K562 (cell line): ENCODE measurements around the gene CMTM1. TPM values are rescaled to one million over a fixed set of nuclear protein-coding genes. Genes with fewer than 3 reads are reported as not detected.
A peak's percentile ranks its signal among the peaks of the same experiment; 100 is the strongest.

ENCODE experiments used
- ADNP ChIP-seq: fragments of 200-800 bp; sonication (Bioruptor generic); IDR thresholded peaks from 2 replicates; pipeline ENCODE4 v1.6.1; 2016; ENCODE audit warnings: missing genetic modification characterization, missing compliant biosample characterization
- CBX1 ChIP-seq: sonication (generic); IDR thresholded peaks from 2 replicates; pipeline ENCODE4 v1.6.1; 2016; ENCODE audit warnings: antibody characterized with exemption, low read depth, mild to moderate bottlenecking
- CHAMP1 ChIP-seq: fragments of 450-650 bp; IDR thresholded peaks from 2 replicates; pipeline ENCODE4 v1.6.1; 2016; ENCODE audit warnings: mild to moderate bottlenecking
- E2F5 ChIP-seq: sonication (generic); formaldehyde crosslinking; IDR thresholded peaks from 2 replicates; pipeline ENCODE4 v1.8.0; 2022; ENCODE audit warnings: mild to moderate bottlenecking, missing genetic modification reagents
- ELK1 ChIP-seq: sonication (generic); formaldehyde crosslinking; IDR thresholded peaks from 2 replicates; pipeline ENCODE4 v1.8.1; 2022; ENCODE audit warnings: missing genetic modification reagents
- ESRRA ChIP-seq: fragments of 450-650 bp; IDR thresholded peaks from 2 replicates; pipeline ENCODE4 v1.6.1; 2014; ENCODE audit warnings: low read depth, mild to moderate bottlenecking, moderate library complexity, borderline replicate concordance
- FOXK1 ChIP-seq: sonication (generic); formaldehyde crosslinking; IDR thresholded peaks from 2 replicates; pipeline ENCODE4 v1.8.0; 2022; ENCODE audit warnings: missing genetic modification reagents, mild to moderate bottlenecking, borderline replicate concordance
- MNT ChIP-seq, 2 experiments: fragments of 450-650 bp; conservative IDR thresholded peaks; 2 replicates each; pipeline ENCODE4 v1.6.1; 2017; ENCODE audit warnings: mild to moderate bottlenecking in 2 of 2, moderate library complexity in 2 of 2
- NFXL1 ChIP-seq: fragments of 450-650 bp; formaldehyde crosslinking; IDR thresholded peaks from 2 replicates; pipeline ENCODE4 v1.4.0; 2021; ENCODE audit warnings: mild to moderate bottlenecking
- NFYB ChIP-seq: IDR thresholded peaks from 2 replicates; pipeline ENCODE4 v1.6.1; 2011; ENCODE audit warnings: mild to moderate bottlenecking, moderate library complexity; ENCODE audit not compliant: insufficient read length; ENCODE audit errors: extremely low read depth
- OTX1 ChIP-seq: fragments of 450-650 bp; formaldehyde crosslinking; IDR thresholded peaks from 2 replicates; pipeline ENCODE4 v1.4.0; 2022; ENCODE audit warnings: mild to moderate bottlenecking
- RHOXF2B ChIP-seq: fragments of 250-450 bp; sonication (Bioruptor Pico); conservative IDR thresholded peaks from 2 replicates; pipeline ENCODE4 v1.5.1; 2021
- TAF1 ChIP-seq: IDR thresholded peaks from 2 replicates; pipeline ENCODE4 v1.6.1; 2011; ENCODE audit warnings: mild to moderate bottlenecking, low read length, moderate library complexity; ENCODE audit not compliant: insufficient read depth, control insufficient read depth, severe bottlenecking; ENCODE audit errors: extremely low read depth
- THRA ChIP-seq: fragments of 450-650 bp; IDR thresholded peaks from 2 replicates; pipeline ENCODE4 v1.6.1; 2017; ENCODE audit warnings: mild to moderate bottlenecking, moderate library complexity
- ZNF311 ChIP-seq: fragments of 250-450 bp; sonication (Bioruptor Pico); IDR thresholded peaks from 2 replicates; pipeline ENCODE4 v1.4.0; 2020; ENCODE audit warnings: mild to moderate bottlenecking, moderate library complexity
- ZNF449 ChIP-seq: fragments of 250-450 bp; sonication (Bioruptor Pico); IDR thresholded peaks from 2 replicates; pipeline ENCODE4 v1.8.0; 2022; ENCODE audit warnings: moderate library complexity, mild to moderate bottlenecking, inconsistent platforms
- ZNF79 ChIP-seq: fragments of 250-450 bp; sonication (Bioruptor Pico); IDR thresholded peaks from 2 replicates; pipeline ENCODE4 v1.4.0; 2020; ENCODE audit warnings: low read depth, mild to moderate bottlenecking, moderate library complexity
- polyA plus RNA-seq, 8 experiments: library from polyadenylated mRNA; depleted of rRNA in 4 of 8; stranded (reverse) in 5 of 8; unstranded in 3 of 8; fragments of >200 nt; fragmentation: Nextera tagmentation in 2 of 8; fragmentation: Illumina TruSeq in 1 of 8; extraction: Ambion mirVana in 2 of 8; extraction: Trizol in 1 of 8; gene quantifications; 2 replicates each; pipeline versions ENCODE4 v1.2.1 to v1.2.3, GENCODE V29; 2011 to 2014; ENCODE audit warnings: inconsistent platforms in 1 of 8, missing spikeins in 1 of 8
- total RNA-seq, 7 experiments: library from RNA; depleted of rRNA in 6 of 7; stranded (reverse); fragments of >200 nt in 6 of 7; fragmentation: Illumina TruSeq in 2 of 7; extraction: Trizol in 2 of 7; gene quantifications; 2 replicates each; pipeline versions ENCODE4 v1.2.1 to v1.2.3, GENCODE V29; 2011 to 2021; ENCODE audit warnings: low replicate concordance in 1 of 7

Gene CMTM1
- total and polyA plus RNA-seq, 9 of the 15 experiments (the other 6 are each of a cell fraction or from before 2014, with no cell fraction given), result 0.25 to 2.6 (median 1.1) TPM; not detected in 2

- peak; percentile 46; the same call in 1 of the 2 replicates for TF ChIP-seq ESRRA
- no peak for TF ChIP-seq ELK1 (CRISPR knock-in tag)
- TF ChIP-seq E2F5 (CRISPR knock-in tag), result peak; percentile 90; the same call in 1 of the 2 replicates
- no peak for TF ChIP-seq ZNF449
- peak; percentile 84 for TF ChIP-seq TAF1
- TF ChIP-seq ZNF79, result no peak
- no peak; the same call in 1 of the 2 replicates for TF ChIP-seq OTX1 (CRISPR knock-in tag)
- no peak for TF ChIP-seq THRA
- TF ChIP-seq ADNP (tag), result 0 out of 2 replicates have a peak, but pooled peaks have one; percentile 20
- TF ChIP-seq NFYB, result no peak
- no peak for TF ChIP-seq NFXL1 (CRISPR knock-in tag)
- TF ChIP-seq CBX1, result no peak; the same call in 1 of the 2 replicates
- peak; percentile 94; the same call in 1 of the 2 replicates for TF ChIP-seq FOXK1 (CRISPR knock-in tag)
- TF ChIP-seq CHAMP1, result no peak
- TF ChIP-seq ZNF311 (CRISPR knock-in tag), result no peak
- peak; percentile 57 to 77; a peak in 3 of 4 replicates for TF ChIP-seq MNT (conservative IDR thresholded peaks at IDR 0.05)
- TF ChIP-seq RHOXF2B (CRISPR knock-in tag), result no peak
These were observed 13.7 kb upstream of the CMTM1 start, which contains the start of gene CKLF (continued) for GRCh38 chr16:66552286-66553177.
